Type B pancreatic cell (in vitro differentiated cells): ENCODE measurements around the gene RSPH9. TPM values are rescaled to one million over a fixed set of nuclear protein-coding genes. Genes with fewer than 3 reads are reported as not detected.

ENCODE experiments used
- DNase-seq: peaks from one replicate; pipeline ENCODE4 v3.0.0; 2021; ENCODE audit warnings: mixed read lengths; ENCODE audit not compliant: unreplicated experiment; ENCODE audit errors: extremely low spot score
- H3K27ac Mint-ChIP-seq: 2 replicates; pipeline ENCODE4 v1.8.0; 2021; ENCODE audit warnings: mild to moderate bottlenecking, mixed read lengths
- H3K27me3 Mint-ChIP-seq: 2 replicates; pipeline ENCODE4 v1.8.0; 2021; ENCODE audit warnings: mixed read lengths
- H3K36me3 Mint-ChIP-seq: 2 replicates; pipeline ENCODE4 v1.8.0; 2021; ENCODE audit warnings: mixed read lengths
- H3K4me1 Mint-ChIP-seq: one replicate; pipeline ENCODE4 v1.8.0; 2021; ENCODE audit warnings: mixed read lengths; ENCODE audit not compliant: unreplicated experiment
- H3K4me3 Mint-ChIP-seq: 2 replicates; pipeline ENCODE4 v1.8.0; 2021; ENCODE audit warnings: mild to moderate bottlenecking, mixed read lengths
- H3K9me3 Mint-ChIP-seq: 2 replicates; pipeline ENCODE4 v1.8.0; 2021; ENCODE audit warnings: mixed read lengths
- CTCF ChIP-seq: fragments of 200-600 bp; sonication (generic); conservative IDR thresholded peaks from 2 replicates; pipeline ENCODE4 v1.5.0; 2021; ENCODE audit warnings: antibody characterized with exemption, mild to moderate bottlenecking
- total RNA-seq: library from RNA; stranded (reverse); gene quantifications from 2 replicates; pipeline ENCODE4 v1.2.1, GENCODE V29; 2021; ENCODE audit warnings: low replicate concordance

The RSPH9 gene
- total RNA-seq, 1 donor from 2014 or later, result 0.53 TPM

GRCh38 chr6:43687437-43688347 lies 42.9 kb downstream of the RSPH9 start, which contains the start of gene MRPS18A:
Gene MRPS18A (minus strand): TSS chr6:43687791. CDS start chr6:43687779, 12 bp downstream.
- DNase-seq, result peak; percentile 82
- TF ChIP-seq CTCF, result no peak
- peak within 1 kb of the TSS; percentile 90 for H3K27ac Mint-ChIP-seq
- peaks cover 47% of the 10 kb centered on the region for H3K4me1 Mint-ChIP-seq
- no peaks in the 10 kb centered on the region for H3K27me3 Mint-ChIP-seq
- H3K4me3 Mint-ChIP-seq, result peak within 1 kb of the TSS; percentile 96
- peaks cover 12% of the 10 kb centered on the region for H3K36me3 Mint-ChIP-seq
- no peaks in the 10 kb centered on the region for H3K9me3 Mint-ChIP-seq

GRCh38 chr6:43689421-43689820 lies 44.6 kb downstream of the RSPH9 start:
- Mint-ChIP-seq H3K27me3 (no peaks in the 10 kb centered on the region), H3K4me3 (peak overlapping the region; percentile 29), H3K36me3 (peaks cover 10% of the 10 kb centered on the region), H3K9me3 (no peaks in the 10 kb centered on the region), H3K4me1 (peaks cover 31% of the 10 kb centered on the region), H3K27ac (no peak overlapping the region)
- no peak for DNase-seq
- TF ChIP-seq CTCF, result no peak

GRCh38 chr6:43695215-43695966 lies 50.6 kb downstream of the RSPH9 start:
- Mint-ChIP-seq H3K27ac (peak overlapping the region; percentile 55), H3K4me1 (peaks cover 42% of the 10 kb centered on the region), H3K36me3 (no peaks in the 10 kb centered on the region), H3K4me3 (peak overlapping the region; percentile 20), H3K27me3 (no peaks in the 10 kb centered on the region), H3K9me3 (no peaks in the 10 kb centered on the region)
- no peak for DNase-seq
- TF ChIP-seq CTCF, result no peak

GRCh38 chr6:43695967-43696291 lies 51.1 kb downstream of the RSPH9 start:
- DNase-seq, result no peak
- Mint-ChIP-seq H3K36me3 (no peaks in the 10 kb centered on the region), H3K4me1 (peaks cover 42% of the 10 kb centered on the region), H3K9me3 (no peaks in the 10 kb centered on the region), H3K4me3 (peak overlapping the region; percentile 20), H3K27ac (peak overlapping the region; percentile 55), H3K27me3 (no peaks in the 10 kb centered on the region)
- no peak for TF ChIP-seq CTCF

- no peak for DNase-seq
- no peaks in the 10 kb centered on the region for H3K27me3 Mint-ChIP-seq
- H3K9me3 Mint-ChIP-seq, result no peaks in the 10 kb centered on the region
- H3K27ac Mint-ChIP-seq, result no peak overlapping the region
- peaks cover 52% of the 10 kb centered on the region for H3K4me1 Mint-ChIP-seq
- H3K36me3 Mint-ChIP-seq, result no peaks in the 10 kb centered on the region
- TF ChIP-seq CTCF, result no peak
- no peak overlapping the region for H3K4me3 Mint-ChIP-seq
These were observed 52.6 kb downstream of the RSPH9 start for GRCh38 chr6:43697421-43697820.
